Measurements from ENCODE around the gene DNMT3A.

The DNMT3A gene

GRCh38 chr2:25383806-25384205, 42.1 kb upstream of the DNMT3A start:
- no peak for TF ChIP-seq CTCF (conservative IDR thresholded peaks at IDR 0.05; ENCODE audit: control insufficient read depth, insufficient read depth, low read depth, low read length)
- H3K4me3 ChIP-seq (ENCODE audit: control insufficient read depth, low read depth, low read length): no peak overlapping the region
- DNase-seq (ENCODE audit: low read depth): no peak

GRCh38 chr2:25381502-25381901, 39.8 kb upstream of the DNMT3A start:
- TF ChIP-seq CTCF (conservative IDR thresholded peaks at IDR 0.05; ENCODE audit: control insufficient read depth, insufficient read depth, low read depth, low read length): no peak
- DNase-seq (ENCODE audit: low read depth): no peak
- H3K4me3 ChIP-seq (ENCODE audit: control insufficient read depth, low read depth, low read length): no peak overlapping the region

GRCh38 chr2:25380586-25381375, 39.1 kb upstream of the DNMT3A start:
- TF ChIP-seq CTCF (conservative IDR thresholded peaks at IDR 0.05; ENCODE audit: control insufficient read depth, insufficient read depth, low read depth, low read length): no peak
- no peak overlapping the region for H3K4me3 ChIP-seq (ENCODE audit: control insufficient read depth, low read depth, low read length)
- no peak for DNase-seq (ENCODE audit: low read depth)

- TF ChIP-seq CTCF (conservative IDR thresholded peaks at IDR 0.05; ENCODE audit: control insufficient read depth, insufficient read depth, low read depth, low read length): no peak
- H3K4me3 ChIP-seq (ENCODE audit: control insufficient read depth, low read depth, low read length): no peak overlapping the region
- DNase-seq (ENCODE audit: low read depth): no peak
Observed at GRCh38 chr2:25380023-25380422, 38.3 kb upstream of the DNMT3A start.

- TF ChIP-seq CTCF (conservative IDR thresholded peaks at IDR 0.05; ENCODE audit: control insufficient read depth, insufficient read depth, low read depth, low read length): no peak
- no peak overlapping the region for H3K4me3 ChIP-seq (ENCODE audit: control insufficient read depth, low read depth, low read length)
- DNase-seq (ENCODE audit: low read depth): no peak
Observed at GRCh38 chr2:25379535-25379934, 37.8 kb upstream of the DNMT3A start.

GRCh38 chr2:25378731-25379490, 37.2 kb upstream of the DNMT3A start:
- no peak overlapping the region for H3K4me3 ChIP-seq (ENCODE audit: control insufficient read depth, low read depth, low read length)
- no peak for DNase-seq (ENCODE audit: low read depth)
- TF ChIP-seq CTCF (conservative IDR thresholded peaks at IDR 0.05; ENCODE audit: control insufficient read depth, insufficient read depth, low read depth, low read length): no peak

Measured in fibroblast of mammary gland (primary cell).